GM12873 (cell line): ENCODE results near the gene ERBB4.

Experiments used
- CTCF ChIP-seq: IDR thresholded peaks from 2 replicates; pipeline ENCODE4 v1.5.1; 2012; ENCODE audit warnings: low read depth, mild to moderate bottlenecking, moderate library complexity, low read length, control low read depth; ENCODE audit not compliant: insufficient read depth; ENCODE audit errors: missing control alignments

The ERBB4 gene

GRCh38 chr2:212427638-212428037 lies 111.0 kb downstream of the ERBB4 start:
- no peak for TF ChIP-seq CTCF

- no peak for TF ChIP-seq CTCF
Measured at GRCh38 chr2:212426637-212427412, 111.8 kb downstream of the ERBB4 start.

- no peak for TF ChIP-seq CTCF
Measured at GRCh38 chr2:212424082-212424481, 114.5 kb downstream of the ERBB4 start.

GRCh38 chr2:212423089-212423488 lies 115.5 kb downstream of the ERBB4 start:
- no peak for TF ChIP-seq CTCF

- TF ChIP-seq CTCF: no peak
Measured at GRCh38 chr2:212421556-212422334, 116.9 kb downstream of the ERBB4 start.

GRCh38 chr2:212416086-212416485 lies 122.5 kb downstream of the ERBB4 start:
- TF ChIP-seq CTCF: no peak

- TF ChIP-seq CTCF: no peak
Measured at GRCh38 chr2:212414767-212415211, 123.8 kb downstream of the ERBB4 start.
